IPS-NIHi7 (cell line): ENCODE results near the gene VIT.

Experiments
- DNase-seq: peaks from one replicate; pipeline ENCODE4 v3.0.0; 2012; ENCODE audit warnings: mixed read lengths; ENCODE audit errors: extremely low spot score

The VIT gene

GRCh38 chr2:36710858-36711515 is 14.5 kb downstream of the VIT start:
- no peak for DNase-seq

- no peak for DNase-seq
These were observed 15.3 kb downstream of the VIT start for GRCh38 chr2:36711741-36712314.

GRCh38 chr2:36713310-36713709 is 16.8 kb downstream of the VIT start:
- no peak for DNase-seq

GRCh38 chr2:36716111-36716510 is 19.6 kb downstream of the VIT start:
- no peak for DNase-seq

- no peak for DNase-seq
These were observed 21.2 kb downstream of the VIT start for GRCh38 chr2:36717603-36718266.

- no peak for DNase-seq
These were observed 31.0 kb downstream of the VIT start for GRCh38 chr2:36727550-36727949.

- no peak for DNase-seq
These were observed 32.6 kb downstream of the VIT start for GRCh38 chr2:36729067-36729466.

GRCh38 chr2:36731941-36732672 is 35.6 kb downstream of the VIT start:
- DNase-seq = no peak

- DNase-seq = no peak
These were observed 36.1 kb downstream of the VIT start for GRCh38 chr2:36732673-36733036.

- DNase-seq = no peak
These were observed 36.7 kb downstream of the VIT start for GRCh38 chr2:36733215-36733614.

GRCh38 chr2:36734304-36734703 is 37.8 kb downstream of the VIT start:
- DNase-seq = no peak

- peak; percentile 68 for DNase-seq
These were observed 40.7 kb downstream of the VIT start for GRCh38 chr2:36737131-36737750.

GRCh38 chr2:36740061-36740460 is 43.6 kb downstream of the VIT start:
- no peak for DNase-seq

GRCh38 chr2:36741188-36741837 is 44.8 kb downstream of the VIT start:
- no peak for DNase-seq

- DNase-seq = no peak
These were observed 47.4 kb downstream of the VIT start for GRCh38 chr2:36743954-36744353.

GRCh38 chr2:36748166-36748565 is 51.7 kb downstream of the VIT start:
- DNase-seq = no peak

- no peak for DNase-seq
These were observed 53.6 kb downstream of the VIT start for GRCh38 chr2:36750101-36750500.

- peak; percentile 67 for DNase-seq
These were observed 57.3 kb downstream of the VIT start for GRCh38 chr2:36753706-36754221.

- no peak for DNase-seq
These were observed 58.1 kb downstream of the VIT start for GRCh38 chr2:36754578-36754977.

GRCh38 chr2:36756438-36756837 is 59.9 kb downstream of the VIT start:
- DNase-seq = no peak

- DNase-seq = no peak
These were observed 66.4 kb downstream of the VIT start for GRCh38 chr2:36762764-36763490.
